ENCODE measurements around the gene IL3RA.

IL3RA gene

DNA sequence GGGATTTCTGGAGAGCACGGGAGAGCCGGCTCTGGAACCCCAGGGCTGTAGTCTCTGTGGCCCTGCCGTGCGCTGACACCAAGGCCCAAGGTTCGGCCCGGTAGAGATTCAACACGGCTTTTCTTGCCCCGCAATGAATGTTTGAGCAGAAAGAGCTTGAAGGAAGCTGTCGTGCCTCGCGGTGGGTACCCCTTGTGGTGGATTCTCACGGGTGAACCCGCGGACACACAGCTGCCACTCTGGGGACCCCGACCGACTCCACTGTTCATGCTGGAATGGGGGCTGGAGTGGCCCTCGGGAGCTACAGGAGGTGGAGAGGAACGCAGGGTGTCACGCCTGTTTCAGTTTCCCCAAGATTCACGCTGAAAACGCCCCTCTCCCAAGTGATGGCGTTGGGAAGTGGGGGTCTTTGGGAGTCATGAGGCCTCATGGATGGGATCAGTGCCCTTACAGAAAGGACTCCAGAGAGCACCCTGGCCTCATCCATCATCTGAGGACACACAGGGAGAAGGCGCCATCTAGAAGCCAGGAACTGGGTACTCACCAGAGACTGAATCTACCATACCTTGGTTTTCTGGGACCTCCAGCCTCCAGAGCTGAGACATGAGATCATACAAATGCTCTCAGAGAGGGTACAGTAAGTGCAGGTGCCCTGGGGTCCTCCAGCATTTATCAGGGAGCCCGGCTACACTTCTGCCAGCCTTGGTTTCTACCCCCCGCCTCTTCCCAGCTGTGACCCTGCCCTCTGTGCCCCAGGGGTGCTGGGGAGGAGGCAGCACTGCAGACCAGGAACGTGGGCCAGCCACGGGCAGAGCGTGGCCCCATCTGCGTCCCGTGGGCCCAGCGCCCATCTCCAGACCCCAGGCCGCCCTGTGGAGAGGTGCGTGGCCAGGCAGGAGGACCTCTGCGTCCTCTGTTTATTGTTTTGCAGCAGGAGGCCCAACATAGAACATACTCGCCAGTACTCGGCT, 49.0 kb downstream of the IL3RA start:
- DNase-seq: no peak

DNA sequence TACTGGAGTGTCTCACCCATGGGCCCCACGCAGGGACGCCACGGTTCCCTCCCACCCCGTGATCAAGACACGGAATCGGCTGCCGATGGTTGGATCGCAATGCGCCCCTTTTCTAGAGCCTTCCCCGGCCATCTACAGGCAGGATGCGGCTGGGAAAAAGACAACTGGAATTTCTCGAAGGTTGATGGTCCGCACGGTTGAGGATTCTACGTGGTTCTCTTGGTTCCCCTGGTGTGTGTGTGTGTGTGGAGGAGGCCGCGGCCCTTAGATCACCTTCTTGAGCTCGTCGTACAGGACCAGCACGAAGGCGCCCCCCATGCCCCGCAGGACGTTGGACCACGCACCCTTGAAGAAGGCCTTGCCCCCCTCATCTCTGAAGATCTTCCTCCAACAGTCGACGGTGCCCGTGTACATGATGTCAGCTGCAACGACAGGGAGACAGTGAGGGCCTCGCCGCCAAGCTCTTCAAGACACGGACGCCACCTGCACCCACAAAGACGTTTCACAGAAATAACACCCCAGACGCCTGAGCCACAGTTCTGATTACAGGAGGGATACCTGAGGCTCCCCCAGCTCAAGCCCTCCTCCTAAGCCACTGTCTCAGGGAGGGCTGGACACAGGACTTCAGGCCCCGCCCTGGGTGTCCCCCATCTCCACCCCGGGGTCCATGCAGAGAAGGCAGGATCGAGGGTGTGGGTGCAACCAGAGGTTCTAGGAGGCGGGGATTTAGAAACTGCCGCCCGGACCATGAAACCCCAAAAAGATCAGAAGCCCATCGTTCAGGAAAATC, 49.9 kb downstream of the IL3RA start:
- DNase-seq: no peak

DNA sequence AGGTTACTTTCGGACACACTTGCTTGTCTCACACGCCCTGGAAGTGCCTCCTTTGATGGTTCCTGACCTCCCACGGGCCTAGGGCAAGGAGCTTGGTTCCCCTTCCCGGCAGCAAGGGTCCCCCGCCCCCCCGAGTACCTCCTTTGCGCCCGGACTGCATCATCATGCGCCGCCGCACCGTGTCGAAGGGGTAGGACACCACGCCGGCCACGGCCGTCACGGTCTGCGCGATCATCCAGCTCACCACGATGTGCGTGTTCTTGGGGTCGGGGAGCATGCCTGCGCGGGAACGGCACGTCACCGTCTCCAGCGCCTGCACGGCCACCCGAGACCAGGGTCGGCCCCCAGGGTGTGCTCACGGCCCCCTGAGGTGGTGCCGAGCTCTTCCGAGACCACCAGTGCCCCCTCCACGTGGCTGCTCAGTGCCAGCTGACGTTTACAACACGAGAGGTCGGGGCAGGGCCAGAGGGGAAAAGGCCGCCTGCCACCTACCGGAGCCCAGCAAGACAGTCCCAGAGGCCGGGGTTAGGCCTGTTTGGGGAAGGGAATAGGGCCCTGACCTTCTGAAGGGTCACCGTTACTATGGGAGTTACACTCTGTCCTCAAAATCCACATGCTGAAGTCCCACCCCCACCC, 50.7 kb downstream of the IL3RA start:
- no peak for DNase-seq

DNA sequence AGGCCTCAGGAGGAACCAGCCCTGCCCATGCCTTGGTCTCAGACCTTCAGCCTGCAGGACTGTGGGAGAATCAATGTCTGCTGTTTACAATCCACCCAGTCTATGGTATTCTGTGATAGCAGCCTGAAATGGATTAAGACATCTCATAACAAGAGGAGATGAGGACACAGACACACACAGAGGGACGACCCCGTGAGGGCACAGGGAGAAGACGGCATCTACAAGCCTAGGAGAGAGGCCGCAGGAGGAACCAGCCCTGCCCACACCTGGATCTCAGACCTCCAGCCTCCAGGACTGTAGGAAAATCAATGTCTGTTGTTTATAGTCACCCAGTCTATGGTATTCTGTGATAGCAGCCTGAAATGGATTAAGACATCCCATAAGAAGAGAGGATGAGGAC, 52.1 kb downstream of the IL3RA start:
- DNase-seq: no peak

DNA sequence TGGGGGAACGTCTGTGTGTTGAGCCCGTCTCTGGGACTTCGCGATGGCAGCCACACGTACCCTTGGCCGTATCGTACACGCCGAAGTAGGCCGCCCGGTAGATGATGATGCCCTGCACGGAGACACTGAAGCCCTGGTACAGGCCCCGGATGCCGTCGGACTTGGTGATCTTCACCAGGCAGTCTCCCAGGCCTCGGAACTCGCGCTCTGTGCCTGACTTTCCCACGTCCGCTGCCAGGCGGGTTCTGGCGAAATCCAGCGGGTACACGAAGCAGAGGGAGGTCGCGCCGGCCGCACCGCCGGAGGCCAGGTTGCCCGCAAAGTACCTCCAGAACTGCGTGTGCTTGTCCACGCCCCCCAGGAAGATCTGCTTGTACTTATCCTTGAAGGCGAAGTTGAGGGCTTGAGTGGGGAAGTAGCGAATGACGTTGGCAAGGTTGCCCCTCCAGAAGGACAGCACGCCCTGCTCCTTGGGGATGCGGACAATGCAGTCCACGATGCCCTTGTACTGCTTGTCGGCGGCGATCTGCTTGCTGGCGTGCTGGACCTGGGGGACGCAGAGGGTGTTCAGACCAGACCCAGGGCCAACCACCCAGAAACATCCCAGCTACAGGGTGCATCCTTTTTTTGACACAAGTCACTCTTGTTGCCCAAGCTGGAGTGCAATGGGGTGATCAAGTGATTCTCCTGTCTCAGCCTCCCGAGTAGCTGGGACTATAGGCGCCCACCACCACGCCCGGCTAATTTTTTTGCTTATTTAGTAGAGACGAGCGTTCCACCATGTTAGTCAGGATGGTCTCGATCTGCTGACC, 52.8 kb downstream of the IL3RA start:
- no peak for DNase-seq

DNA sequence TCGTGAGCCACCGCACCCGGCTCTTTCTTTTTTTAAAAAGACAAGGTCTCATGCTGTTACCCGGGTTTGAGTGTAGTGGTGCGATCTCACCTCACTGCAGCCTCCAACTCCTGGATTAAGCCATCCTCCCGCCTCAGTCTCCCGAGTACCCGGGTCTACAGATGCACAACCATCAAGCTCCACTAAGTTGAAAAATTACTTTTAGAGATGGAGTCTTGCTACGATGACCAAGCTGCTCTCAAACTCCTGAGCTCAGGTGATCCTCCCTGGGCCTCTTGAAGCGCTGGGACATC, 53.4 kb downstream of the IL3RA start:
- DNase-seq: no peak

DNA sequence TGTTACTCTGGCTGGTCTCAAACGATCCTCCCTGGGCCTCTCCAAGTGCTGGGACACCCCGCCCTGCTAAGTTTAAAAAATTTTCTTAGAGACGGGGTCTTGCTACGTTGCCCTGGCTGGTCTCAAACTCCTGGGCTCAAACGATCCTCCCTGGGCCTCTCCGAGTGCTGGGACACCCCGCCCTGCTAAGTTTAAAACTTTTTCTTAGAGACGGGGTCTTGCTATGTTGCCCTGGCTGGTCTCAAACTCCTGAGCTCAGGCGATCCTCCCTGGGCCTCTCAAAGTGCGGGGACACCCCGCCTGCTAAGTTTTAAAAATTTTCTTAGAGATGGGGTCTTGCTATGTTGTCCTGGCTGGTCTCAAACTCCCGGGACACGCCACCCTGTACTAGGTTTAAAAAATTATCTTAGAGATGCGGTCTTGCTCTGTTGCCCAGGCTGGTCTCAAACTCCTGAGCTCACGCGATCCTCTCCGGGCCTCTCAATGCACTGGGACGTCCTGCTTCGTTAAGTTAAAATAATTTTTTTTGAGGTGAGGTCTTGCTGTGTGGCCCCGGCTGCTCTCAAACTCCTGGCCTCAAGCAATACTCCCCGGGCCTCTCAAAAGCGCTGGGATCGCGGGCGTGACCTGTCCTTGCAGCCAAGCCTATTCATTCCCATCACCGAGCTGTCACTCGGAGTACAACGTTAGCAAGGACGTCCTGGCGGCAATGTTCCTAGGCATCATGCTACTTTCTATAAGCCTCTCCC, 54.2 kb downstream of the IL3RA start:
- DNase-seq: no peak

DNA sequence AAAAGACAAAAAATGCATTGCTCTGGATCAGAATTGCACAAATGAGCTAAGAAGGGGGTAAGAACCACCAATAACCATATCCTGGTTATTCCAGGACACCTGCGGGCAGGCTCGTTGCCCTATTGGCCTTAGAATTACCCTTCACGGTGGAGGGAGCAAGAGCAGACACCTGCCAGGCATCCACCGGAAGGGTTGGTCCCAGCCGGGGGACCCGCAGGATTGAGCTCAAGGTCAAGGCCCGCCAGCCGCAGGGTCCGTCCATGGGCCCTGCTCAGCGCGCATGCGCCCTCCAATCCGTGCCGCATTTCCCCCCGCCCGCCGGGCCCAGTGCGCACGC, 54.8 kb downstream of the IL3RA start:
- DNase-seq: no peak

DNA sequence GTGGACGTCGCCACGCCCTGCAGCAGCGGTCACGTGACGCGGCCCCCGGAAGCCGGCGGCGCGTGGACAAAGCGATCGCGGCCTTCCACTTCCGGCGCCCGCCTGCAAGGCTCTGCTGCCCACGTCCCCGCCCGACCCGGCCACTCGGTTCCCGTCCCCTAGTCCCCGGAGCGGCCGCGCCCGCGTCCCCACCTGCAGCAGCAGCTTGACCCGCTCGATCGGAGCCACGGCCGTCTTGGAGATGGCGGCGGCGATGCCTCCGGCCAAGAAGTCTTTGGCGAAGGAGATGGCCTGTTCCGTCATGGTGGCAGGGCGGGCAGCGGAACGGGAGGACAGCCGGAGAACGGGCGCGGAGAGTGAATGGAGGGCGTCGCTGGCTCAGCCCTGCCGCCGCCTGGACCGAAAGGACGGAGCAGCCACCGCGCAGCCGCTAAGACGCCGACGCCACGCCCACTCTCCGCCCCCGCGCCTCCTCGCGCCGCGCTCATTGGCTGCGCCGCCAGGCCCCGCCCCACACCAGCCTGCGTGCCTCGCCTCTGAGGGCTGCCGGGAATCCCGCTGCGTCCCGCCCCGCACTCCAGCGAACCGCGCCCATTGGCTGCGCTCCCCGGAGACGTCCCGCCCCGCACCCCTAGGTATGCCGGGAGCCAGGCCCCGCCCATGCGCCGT, 55.3 kb downstream of the IL3RA start, which contains the start of gene SLC25A6:
TSS of gene SLC25A6 (minus strand) at position 407 of the 669 bp plus-strand sequence. CDS start at position 303, 104 bp downstream.
- no peak for DNase-seq

DNA sequence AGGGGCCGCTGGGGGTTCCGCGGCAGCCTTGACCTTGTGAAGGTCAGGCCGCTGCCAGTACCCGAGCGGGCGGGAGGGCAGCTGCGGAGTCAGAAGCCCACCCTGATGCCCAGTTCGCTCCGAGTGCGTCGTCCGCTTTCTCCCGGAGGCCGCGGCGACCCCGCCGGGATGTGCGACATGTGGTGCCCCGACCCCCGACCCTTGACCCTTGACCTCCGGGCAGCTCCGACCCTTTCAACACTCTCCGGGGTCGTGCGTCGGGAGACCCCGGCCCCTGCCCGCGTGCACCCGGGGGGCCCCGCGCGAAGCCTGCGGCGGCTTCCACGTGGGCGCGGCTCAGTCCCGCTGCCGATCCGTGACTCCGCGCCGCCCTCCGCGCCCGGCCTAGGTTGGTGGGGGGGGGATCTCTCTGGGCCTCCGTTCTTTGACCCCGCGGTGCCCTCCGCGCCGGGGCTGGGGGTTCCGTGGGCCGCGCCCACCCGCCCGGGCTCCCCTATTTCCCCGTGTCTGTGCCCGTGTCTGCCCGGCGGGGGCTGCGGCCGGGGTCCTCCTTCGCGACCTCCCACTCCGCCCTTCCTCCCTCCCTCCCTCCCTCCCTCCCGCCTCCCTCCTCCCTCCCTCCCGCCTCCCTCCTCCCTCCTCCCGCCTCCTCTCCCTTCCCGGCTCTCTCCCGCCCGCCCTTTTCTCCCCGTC, 55.9 kb downstream of the IL3RA start:
- no peak for DNase-seq

DNA sequence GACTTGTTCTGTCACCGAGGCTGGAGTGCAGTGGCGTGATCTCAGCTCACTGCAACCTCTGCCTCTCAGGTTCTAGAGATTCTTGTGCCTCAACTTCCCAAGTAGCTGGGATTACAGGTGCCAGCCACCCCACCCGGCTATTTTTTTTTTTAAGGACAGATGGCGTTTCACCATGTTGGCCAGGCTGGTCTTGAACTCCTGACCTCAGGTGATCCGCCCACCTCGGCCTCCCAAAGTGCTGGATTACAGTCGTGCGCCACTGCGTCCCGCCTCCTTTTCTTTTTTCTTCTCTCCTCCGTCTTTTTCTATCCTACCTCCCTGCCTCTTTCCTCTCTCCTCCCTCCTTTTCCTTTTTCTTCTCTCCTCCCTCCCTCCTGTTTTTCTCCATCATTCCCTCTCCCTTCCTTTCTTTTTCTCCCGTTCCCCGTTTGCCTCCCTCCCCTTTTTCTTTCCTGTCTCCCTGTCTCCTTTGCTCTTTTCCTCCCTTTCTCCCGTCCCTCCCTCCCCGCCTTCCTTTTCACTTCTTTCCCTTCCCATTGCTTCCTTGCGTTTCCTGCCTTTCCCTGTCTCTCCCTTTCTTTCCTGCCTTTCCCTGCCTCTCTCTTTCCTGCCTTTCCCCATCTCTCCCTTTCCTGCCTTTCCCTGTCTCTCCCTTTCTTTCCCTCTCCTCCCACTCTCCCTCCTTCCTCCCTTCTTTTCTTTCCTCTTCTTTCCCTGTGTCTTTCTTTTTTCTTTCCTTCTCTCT, 57.5 kb downstream of the IL3RA start:
- no peak for DNase-seq

DNA sequence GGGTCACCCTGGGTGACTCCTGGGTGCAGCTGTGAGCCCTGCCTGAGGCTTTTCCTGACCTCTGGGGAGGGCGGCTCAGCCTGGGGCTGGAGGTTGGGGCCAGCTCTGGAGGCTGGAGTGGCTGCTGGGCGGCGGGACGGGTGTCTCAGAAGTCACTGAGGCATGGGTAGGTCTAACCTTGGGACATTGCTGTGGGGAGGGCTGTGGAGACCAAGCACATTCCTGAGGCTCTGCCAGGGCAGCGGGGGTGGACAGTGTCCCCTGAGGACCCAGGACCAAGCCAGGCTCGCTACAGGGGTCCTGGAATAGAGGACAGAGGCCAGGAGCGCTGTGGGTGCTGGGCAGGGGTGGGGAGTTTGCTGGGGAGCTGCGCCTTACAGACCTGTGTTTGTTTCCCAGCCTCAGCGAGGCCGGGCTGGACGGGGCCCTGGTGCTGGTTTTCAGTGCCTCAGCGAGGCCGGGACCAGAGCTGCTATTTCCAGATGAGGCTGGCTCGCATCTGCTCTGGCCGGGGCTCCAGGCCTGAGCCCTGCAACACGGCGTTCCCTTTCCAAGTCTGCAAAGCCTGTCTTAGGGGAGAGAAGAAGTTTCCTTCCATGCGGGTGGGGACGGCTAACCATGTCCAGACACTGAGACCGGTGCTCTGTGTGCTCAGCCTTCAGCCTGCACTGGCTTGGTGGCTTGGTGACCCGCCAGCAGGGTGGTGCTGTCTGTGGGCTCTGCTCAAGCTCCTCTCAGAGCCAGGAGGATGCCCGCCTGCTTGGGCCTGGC, 58.3 kb downstream of the IL3RA start:
- DNase-seq: no peak

DNA sequence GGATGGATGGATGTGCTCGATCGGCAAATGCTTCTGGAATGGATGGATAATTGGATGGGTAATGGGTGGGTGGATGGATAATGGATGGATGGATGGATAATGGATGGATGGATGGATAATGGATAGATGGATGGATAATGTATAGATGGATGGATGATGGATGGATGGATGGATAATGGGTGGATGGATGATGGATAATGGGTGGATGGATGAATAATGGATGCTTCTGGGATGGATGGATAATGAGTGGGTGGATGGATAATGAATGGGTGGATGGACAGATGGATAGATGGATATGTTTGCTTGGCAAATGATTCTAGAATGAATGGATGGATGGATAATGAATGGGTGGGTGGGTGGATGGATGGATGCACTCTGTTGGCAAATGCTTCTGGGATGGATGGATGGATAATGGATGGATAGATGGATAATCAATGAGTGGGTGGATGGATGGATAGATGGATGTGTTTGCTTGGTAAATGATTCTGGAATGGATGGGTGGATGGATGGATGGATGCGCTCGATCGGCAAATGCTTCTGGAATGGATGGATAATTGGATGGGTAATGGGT, 59.1 kb downstream of the IL3RA start:
- DNase-seq: no peak

DNA sequence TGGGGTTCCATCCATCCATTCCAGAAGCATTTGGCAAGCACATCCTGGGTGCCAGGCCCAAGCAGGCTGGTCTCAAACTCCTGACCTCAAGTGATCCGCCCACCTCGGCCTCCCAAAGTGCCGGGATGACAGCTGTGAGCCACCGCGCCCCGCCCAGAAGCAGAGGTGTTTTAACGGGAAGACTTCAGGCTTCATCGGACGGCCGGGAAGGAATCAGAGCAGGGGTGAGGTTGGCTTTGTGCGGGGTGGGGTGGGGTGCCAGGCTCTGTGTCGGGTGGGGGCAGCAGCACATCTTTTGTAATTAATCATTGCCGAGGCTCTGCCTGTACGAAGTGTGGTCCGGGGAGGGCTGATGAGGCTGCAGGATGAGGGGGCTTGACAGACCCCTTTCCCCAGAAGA, 60.4 kb downstream of the IL3RA start:
- DNase-seq: no peak

DNA sequence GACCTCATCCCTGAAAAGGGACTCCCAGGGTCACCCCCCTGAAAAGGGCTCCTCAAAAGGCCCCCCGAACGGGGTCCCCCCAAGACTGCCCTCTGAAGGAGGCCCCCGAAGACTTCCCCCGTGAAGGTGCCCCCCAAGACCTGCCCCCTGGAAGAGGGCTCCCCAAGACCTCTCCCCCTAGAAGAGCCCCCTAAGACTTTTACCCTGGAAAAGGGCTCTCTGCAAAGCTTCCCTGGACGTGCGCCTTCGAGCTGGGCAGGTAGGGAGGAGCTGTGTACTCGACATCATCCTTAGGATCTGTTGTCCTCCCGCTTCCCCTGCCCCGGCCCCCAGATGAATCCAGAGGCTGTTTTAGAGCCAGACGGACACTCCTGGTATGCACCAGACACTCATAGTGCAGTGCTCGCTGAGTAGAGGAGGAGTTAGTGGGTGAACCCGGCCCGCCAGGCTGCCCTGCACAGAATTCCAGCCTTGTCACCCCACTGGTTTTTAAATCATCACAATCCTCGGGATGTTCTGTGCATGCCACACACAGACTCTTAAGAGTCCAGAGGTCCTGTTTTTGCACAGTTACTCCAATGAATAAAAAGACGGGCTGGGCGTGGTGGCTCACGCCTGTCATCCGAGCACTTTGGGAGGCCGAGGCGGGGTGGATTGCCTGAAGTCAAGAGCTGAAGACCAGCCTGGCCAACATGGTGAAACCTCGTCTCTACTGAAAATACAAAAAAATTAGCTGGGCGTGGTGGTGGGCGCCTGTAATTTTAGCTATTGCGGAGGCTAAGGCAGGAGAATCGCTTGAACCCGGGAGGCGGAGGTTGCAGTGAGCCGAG, 61.1 kb downstream of the IL3RA start:
- DNase-seq: no peak

DNA sequence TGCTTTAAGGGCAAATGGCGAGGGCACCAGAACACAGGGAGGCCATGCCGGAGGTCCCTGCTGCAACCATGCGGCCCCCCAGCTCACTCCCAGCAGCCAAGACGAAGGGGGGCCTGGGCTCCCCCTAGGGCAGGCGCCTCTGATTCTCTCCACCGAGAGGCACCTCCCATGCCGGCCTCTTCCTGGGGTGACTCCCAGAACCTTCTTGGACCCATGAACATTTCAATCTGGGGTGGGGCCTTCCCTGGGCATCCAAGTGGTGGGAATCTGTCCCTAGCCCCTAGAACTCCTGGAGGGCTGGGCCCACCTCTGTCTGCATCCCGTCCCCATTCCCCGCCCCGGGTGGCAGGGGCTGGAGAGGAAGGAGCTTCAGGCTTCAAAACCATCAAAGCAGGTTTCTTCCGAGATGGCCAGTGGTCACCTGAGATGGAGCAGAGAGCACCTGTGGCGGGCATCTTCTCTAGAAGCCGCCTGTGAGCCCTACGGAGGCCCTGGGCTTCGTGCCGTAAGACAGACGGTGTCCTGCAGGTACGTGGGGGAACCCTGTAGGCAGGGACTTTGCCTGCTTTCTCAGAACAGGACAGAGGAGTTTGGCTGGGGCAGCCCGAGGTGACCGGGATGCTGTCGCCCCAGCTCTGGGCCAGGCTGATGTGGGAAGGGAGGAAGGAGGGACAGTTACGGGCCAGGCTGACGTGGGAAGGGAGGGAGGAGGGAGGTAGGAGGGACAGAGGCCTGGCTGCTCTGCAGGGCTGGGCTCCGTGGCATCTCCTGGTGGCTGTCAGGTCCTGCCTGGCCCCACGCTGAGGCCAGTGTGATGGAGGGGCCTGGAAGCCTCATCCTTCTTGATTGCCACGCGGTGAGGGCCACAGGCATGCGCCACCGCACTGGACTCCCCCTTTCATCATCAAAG, 62.1 kb downstream of the IL3RA start:
- DNase-seq: no peak

DNA sequence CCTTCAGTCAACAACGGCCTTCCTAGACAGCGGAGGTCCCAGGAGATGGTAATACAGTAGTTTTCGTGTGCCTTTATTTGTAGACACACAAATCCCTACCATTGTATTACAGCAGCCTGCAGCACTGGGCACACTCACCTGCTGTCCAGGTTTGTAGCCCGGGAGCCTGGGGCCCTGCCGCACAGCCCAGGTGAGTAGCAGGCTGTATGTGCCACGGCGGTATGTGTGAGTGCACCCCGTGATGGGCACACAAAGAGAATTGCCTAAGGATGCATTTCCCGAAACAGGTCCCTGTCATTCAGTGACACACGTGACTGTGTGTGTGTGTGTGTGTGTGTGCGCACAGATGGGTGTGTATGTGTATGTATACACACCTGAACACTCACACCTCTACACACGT, 63.5 kb downstream of the IL3RA start:
- no peak for DNase-seq
